HG03521 (cell line): ENCODE data around the gene KCNA5.

Experiments used
- ATAC-seq: cut with Tn5 transposase; IDR thresholded peaks from one replicate; pipeline ENCODE4 v1.9.1; 2021; ENCODE audit warnings: mild to moderate bottlenecking, moderate library complexity; ENCODE audit not compliant: unreplicated experiment

KCNA5 gene

GRCh38 chr12:5043589-5044419 is at the start of gene KCNA5:
Gene KCNA5, plus strand, starts transcription at chr12:5043879. Its CDS starts 269 bp downstream, at chr12:5044148.
- no peak for ATAC-seq

DNA sequence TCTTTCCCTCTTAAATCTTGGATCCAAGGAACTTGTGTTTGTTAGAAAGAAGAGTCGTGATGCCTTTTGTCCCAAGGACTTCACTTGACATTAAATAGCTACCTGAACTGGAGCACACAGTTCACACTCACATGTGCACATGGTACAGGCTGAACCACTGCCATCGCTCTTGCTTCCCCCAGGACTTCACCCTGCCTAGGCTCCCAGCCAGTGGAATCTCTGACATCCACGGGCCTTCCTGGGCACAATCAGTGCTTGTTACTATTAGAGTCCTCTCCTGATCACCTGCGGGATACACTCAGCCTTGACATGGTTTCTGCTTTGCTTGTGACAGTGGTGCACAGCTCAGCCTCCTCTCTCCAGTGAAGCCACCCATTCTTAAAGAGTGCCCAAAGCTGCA is 49.1 kb upstream of the KCNA5 start:
- no peak for ATAC-seq

GRCh38 chr12:4996714-4997113 is 47.0 kb upstream of the KCNA5 start:
- no peak for ATAC-seq

GRCh38 chr12:4997939-4998338 is 45.7 kb upstream of the KCNA5 start:
- no peak for ATAC-seq

- no peak for ATAC-seq
Measured at GRCh38 chr12:5000204-5000603, 43.5 kb upstream of the KCNA5 start.

DNA sequence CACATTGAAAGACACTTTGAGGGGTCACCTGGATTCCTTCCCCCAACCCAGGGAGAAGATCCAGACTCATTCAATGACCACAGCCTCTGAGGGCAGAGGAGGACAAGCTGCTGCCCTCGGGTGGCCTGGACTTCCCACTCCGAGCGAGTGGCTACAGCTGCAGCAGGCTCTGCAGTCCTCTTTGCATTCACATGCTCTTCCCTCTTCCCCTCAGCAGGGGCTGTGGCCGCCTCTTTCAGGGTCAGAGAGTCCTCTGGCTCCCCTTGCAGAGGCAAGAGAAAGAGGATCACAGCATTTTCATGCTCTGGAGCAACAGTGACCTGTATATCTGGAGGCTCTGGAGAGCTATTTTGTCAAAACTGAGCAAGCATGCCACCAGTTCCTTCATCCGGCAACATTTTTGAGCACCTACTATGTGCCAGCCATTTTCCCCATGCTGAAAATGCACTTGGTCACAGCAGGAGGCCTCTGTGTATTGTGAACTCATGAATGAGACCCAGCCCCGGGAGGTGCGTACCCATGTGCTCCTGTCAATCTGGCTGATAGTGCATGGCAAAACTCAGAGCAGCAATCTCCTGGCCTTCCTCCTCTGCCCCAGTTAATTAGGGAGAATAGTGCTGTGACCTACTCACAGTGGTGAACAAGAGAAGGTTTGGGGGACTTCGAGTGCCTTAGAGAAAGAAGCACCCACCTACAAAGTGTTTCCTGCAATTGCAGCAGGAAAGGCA is 42.9 kb upstream of the KCNA5 start:
- no peak for ATAC-seq

DNA sequence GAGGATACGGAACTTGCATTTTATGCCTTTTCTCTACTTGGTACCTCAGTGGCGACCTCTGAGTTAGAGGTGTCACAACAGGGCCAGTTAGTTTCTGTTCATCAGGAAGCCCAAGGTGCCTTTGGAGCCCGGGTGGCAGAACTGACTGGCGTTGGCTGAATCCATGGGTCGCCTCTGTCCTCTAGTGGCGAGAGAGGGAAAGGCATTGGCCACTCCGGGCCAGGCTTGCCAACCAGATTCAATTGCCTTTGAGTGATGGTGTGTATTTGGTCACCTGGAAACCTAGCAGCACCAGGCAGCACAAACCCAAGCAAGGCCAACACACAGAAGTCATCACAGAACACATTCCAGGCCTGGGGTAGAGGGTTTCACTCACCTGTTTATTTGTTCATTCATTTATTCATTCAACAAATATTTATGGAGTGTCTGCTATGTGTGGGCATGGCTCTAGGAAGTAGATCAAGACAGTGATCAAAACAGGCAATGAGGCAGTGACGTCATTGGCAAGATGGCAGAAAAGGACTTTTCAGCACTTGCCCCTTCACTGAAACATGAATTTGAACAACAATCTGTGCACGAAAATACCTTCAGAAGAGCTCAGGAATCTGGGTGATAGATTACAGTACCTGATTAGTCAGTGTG is 40.5 kb upstream of the KCNA5 start:
- ATAC-seq: peak; percentile 61

DNA sequence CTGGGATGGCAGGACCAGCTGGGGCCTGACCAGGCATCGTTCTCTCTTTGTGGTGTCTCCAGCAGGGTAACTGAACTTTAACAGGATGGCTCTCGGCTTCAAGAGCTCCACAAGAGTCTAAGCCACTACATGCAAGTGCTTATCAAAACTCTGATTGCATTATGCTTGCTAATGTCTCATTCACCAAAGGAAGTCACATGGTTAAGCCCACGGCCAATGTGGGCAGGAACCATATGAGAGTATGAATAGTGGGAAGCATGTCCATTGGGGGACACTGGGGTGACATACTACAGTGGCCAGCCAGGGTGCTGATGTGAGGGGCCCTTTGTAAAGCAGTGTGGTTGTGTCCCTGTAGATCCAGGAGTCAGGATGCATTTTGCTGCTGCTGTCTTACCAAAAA is 35.0 kb upstream of the KCNA5 start:
- no peak for ATAC-seq

DNA sequence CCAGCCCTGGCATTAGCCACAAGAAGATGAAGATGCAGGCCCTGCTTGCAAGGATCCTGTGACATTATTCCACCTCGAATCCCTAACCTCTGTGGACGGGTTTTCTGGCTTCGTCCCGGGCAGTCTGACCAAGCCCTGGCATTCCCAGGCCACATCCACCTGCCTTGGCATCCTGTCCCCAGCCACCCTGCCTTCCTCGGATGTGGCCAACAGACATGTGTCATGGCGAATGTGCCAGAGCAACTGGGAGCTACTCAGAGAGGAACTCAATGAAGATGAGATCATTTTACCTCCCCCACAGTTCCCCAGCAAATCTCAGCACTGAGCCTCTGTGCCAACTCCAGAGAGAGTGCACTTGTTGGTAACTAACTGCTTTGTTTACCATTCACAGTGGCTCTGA is 33.5 kb upstream of the KCNA5 start:
- no peak for ATAC-seq

DNA sequence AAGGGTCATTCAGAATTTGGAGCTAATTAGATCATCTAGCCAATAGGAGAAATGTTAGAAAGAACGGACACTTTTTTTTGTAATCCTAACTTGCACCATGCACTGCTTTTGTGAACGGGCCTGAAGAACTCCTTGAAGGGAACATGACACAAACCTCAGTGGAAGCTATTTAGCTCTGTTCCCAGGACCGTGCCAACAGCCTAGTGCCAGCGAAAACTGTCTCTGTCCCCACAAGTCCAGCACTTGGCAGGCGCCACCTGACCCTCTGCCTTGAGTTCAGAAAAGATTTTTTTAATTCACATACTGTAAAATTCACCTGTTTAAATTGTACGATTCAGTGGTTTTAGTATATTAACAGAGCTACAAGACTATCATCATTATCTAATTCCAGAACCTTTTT is 31.3 kb upstream of the KCNA5 start:
- no peak for ATAC-seq

- ATAC-seq: no peak
Measured at GRCh38 chr12:5013266-5013730, 30.4 kb upstream of the KCNA5 start.

DNA sequence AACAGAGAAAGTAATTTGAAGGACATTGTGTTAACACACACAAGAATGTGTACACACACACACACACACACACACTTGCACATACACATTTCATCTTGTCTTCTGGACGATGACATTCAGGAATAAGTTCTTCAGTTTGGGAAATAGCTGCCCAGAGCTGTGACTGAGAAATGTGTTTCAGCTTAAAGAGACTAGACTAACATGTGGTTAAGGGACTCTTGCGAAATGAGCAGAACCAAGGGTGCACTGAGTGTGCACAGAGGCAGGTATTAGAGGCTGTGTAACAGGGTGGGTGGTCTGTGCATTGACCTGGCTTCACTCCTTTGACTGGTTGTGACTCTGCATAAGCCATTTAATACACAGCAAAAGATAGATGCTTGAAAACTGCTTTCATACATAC is 29.4 kb upstream of the KCNA5 start:
- no peak for ATAC-seq

GRCh38 chr12:5015711-5016492 is 27.8 kb upstream of the KCNA5 start:
- ATAC-seq: no peak

- ATAC-seq: no peak
Measured at GRCh38 chr12:5016526-5016925, 27.2 kb upstream of the KCNA5 start.

DNA sequence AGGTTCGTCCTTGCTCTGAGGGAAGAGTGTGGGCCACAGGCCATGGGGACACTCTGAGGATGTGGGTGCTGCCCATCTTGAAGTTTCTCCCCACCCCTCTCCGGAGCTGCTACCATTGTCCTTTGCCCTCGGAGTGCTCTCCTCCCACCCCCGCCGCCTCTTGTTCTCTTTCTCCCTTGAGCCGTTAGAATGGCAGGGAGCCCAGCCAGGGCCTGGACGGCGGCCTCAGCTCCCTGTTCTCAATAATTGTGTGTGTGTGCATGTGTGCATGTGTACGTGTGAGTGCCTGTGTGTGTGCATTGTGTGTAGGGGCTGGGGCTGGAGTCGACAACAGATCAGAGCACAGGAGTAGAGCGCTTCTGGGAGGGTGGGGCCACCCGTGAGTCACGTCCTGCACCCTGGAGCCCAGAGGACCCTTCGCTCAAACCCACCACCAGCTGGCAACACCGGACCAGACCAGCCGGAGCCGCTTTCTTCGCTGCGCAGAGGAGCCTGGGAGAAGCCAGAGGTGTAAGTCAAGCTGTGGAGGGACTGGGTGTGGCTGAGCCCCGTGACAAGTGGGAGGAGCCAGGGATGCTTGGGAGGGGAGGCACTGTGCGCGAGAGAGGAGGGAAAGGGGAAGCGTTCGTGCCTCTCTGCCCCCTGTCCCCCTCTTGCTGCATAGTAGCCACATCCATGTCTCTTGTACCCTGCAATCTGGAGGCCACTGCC is 25.9 kb upstream of the KCNA5 start:
- no peak for ATAC-seq

- ATAC-seq: no peak
Measured at GRCh38 chr12:5018677-5019076, 25.0 kb upstream of the KCNA5 start.

DNA sequence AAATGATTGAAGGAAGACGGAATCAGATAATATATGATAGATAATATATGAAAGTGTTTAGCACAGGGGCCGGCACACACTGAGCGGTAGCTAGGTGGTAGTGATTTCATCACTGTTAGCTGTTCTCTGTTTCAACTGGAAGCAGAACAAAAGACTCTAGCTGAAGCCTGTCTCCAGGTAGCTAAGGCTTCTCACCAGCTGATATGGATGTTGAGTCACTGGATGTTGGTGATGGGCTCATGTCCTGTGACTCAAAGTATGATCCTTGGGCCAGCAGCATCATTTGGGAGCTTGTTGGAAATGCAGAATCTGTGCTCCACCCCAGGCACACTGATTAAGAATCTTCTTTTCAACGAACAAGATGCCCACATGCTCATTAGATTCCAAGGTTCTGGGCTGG is 21.7 kb upstream of the KCNA5 start:
- ATAC-seq: no peak

DNA sequence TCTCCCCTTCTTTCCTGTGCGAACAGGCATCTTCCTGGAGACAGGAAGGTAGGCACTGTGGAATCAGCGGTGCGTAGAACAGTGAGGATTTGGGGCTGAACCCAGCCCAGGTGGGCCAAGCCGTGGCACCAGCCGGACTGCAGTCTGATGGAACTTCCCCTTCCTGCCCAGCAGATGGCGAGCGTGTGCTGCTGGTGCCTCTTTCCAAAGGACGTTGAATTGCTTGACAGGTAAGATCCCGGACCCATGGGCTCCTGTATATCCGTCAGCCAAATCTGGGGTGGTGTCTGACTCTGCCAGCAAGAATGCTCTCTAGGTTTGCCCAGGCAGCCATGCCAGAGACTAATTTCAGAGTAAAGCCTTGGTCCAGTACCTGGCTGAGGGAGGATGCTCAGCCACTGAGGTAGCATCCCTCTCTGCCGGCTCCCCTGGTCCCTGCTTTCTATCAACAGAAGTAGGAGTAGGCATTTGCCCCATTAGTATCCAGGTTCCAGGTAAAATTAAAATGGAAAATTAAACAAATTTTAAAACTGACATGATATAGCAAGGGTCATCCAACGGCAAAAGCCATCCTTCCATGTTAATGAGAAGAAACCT is 21.1 kb upstream of the KCNA5 start:
- no peak for ATAC-seq

- no peak for ATAC-seq
Measured at GRCh38 chr12:5023842-5024241, 19.8 kb upstream of the KCNA5 start.

- no peak for ATAC-seq
Measured at GRCh38 chr12:5026342-5026938, 17.2 kb upstream of the KCNA5 start.
